HepG2 (cell line): Measurements from ENCODE around the gene CSPG5.

ENCODE experiments used
- CHCHD3 ChIP-seq: sonication (generic); formaldehyde crosslinking; IDR thresholded peaks from 2 replicates; pipeline ENCODE4 v1.8.0; 2022; ENCODE audit warnings: mild to moderate bottlenecking, missing genetic modification reagents, moderate library complexity
- CTCF ChIP-seq: sonication (generic); formaldehyde crosslinking; IDR thresholded peaks from 2 replicates; pipeline ENCODE4 v1.5.0; 2020; ENCODE audit warnings: mild to moderate bottlenecking, missing genetic modification reagents, moderate library complexity
- ESRRA ChIP-seq: sonication (generic); formaldehyde crosslinking; IDR thresholded peaks from 2 replicates; pipeline ENCODE4 v1.5.1; 2020; ENCODE audit warnings: mild to moderate bottlenecking, low read depth, missing genetic modification reagents
- FOXP1 ChIP-seq, 2 experiments: fragments of 450-650 bp in 1 of 2; IDR thresholded peaks; 2 replicates each; pipeline ENCODE4 v1.6.1; 2017 to 2018; ENCODE audit warnings: antibody characterized with exemption in 1 of 2
- HDAC6 ChIP-seq: fragments of 200-600 bp; sonication (generic); IDR thresholded peaks from 2 replicates; pipeline ENCODE4 v1.7.0; 2017; ENCODE audit warnings: mild to moderate bottlenecking, antibody characterized with exemption, low read length, low read depth
- JUNB ChIP-seq: sonication (generic); formaldehyde crosslinking; IDR thresholded peaks from 2 replicates; pipeline ENCODE4 v1.8.0; 2022; ENCODE audit warnings: missing genetic modification reagents, mild to moderate bottlenecking, borderline replicate concordance
- RELA ChIP-seq: sonication (generic); formaldehyde crosslinking; IDR thresholded peaks from 2 replicates; pipeline ENCODE4 v1.4.0; 2020; ENCODE audit warnings: missing genetic modification reagents
- REST ChIP-seq, 2 experiments: IDR thresholded peaks; 2 replicates each; pipeline ENCODE4 v1.6.1; 2011 to 2012; ENCODE audit warnings: low read length in 2 of 2, borderline replicate concordance in 1 of 2, low read depth in 1 of 2, mild to moderate bottlenecking in 1 of 2, moderate library complexity in 1 of 2
- SRF ChIP-seq: IDR thresholded peaks from 2 replicates; pipeline ENCODE4 v1.6.1; 2011; ENCODE audit warnings: mild to moderate bottlenecking, low read depth, low read length, moderate library complexity
- TFE3 ChIP-seq: IDR thresholded peaks from 2 replicates; pipeline ENCODE4 v1.6.1; 2016
- TSC22D2 ChIP-seq: sonication (generic); formaldehyde crosslinking; IDR thresholded peaks from 2 replicates; pipeline ENCODE4 v1.5.1; 2020; ENCODE audit warnings: missing genetic modification reagents, mild to moderate bottlenecking, borderline replicate concordance
- ZNF879 ChIP-seq: sonication (generic); formaldehyde crosslinking; IDR thresholded peaks from 2 replicates; pipeline ENCODE4 v1.8.1; 2023; ENCODE audit warnings: missing genetic modification reagents

- TF ChIP-seq ESRRA (CRISPR knock-in tag) (no peak), ZNF879 (CRISPR knock-in tag) (no peak), HDAC6 (no peak), CHCHD3 (no peak), TSC22D2 (CRISPR knock-in tag) (no peak), REST (IDR thresholded peaks at IDR 0.05; ENCODE audit: borderline replicate concordance in 1 of 2, low read depth in 1 of 2, low read length in 2 of 2) (no peak), SRF (no peak), FOXP1 (IDR thresholded peaks at IDR 0.05) (no peak), FOXP1 (CRISPR knock-in tag; IDR thresholded peaks at IDR 0.05) (no peak), CTCF (CRISPR knock-in tag) (no peak), RELA (CRISPR knock-in tag) (no peak), JUNB (CRISPR knock-in tag) (no peak), TFE3 (CRISPR knock-in tag) (no peak)
Observed at GRCh38 chr3:47588587-47588986, 9.9 kb upstream of the CSPG5 start.
